Upper lobe of left lung (tissue), 4 donors: ENCODE measurements around the gene CES2.

Experiments used
- CTCF ChIP-seq, 6 experiments: fragments of 450-650 bp in 4 of 6; fragments of 200-600 bp in 2 of 6; sonication (generic) in 2 of 6; IDR thresholded peaks; one replicate each; pipeline ENCODE4 v1.5.1; 2016 to 2019; ENCODE audit warnings: antibody characterized with exemption in 6 of 6
- EP300 ChIP-seq, 4 donors: sonication (generic); formaldehyde crosslinking; IDR thresholded peaks; one replicate each; pipeline ENCODE4 v1.5.1; 2017; ENCODE audit warnings: antibody characterized with exemption in 4 of 4, control low read depth in 2 of 4
- POLR2A ChIP-seq, 4 donors: fragments of 450-650 bp; IDR thresholded peaks; one replicate each; pipeline ENCODE4 v1.5.1; 2016 to 2017; ENCODE audit warnings: antibody characterized with exemption in 4 of 4, mild to moderate bottlenecking in 2 of 4
- POLR2AphosphoS5 ChIP-seq, 2 donors: sonication (generic); formaldehyde crosslinking; IDR thresholded peaks; one replicate each; pipeline ENCODE4 v1.5.1; 2017; ENCODE audit warnings: antibody characterized with exemption in 2 of 2

GRCh38 chr16:66946541-66946940 is 11.2 kb downstream of the CES2 start:
- no peak for TF ChIP-seq CTCF (IDR thresholded peaks at IDR 0.05)
- TF ChIP-seq POLR2A (IDR thresholded peaks at IDR 0.05), result no peak
- no peak for TF ChIP-seq POLR2AphosphoS5 (IDR thresholded peaks at IDR 0.05)
- TF ChIP-seq EP300 (IDR thresholded peaks at IDR 0.05), result no peak
